A549 (cell line): ENCODE data around the gene FCN1. TPM values are rescaled to one million over a fixed set of nuclear protein-coding genes. Genes with fewer than 3 reads are reported as not detected.

Experiments
- ATAC-seq, 2 experiments: fragments of 200-7000 bp in 1 of 2; fragments of >200 bp in 1 of 2; cut with Nextera tagmentation in 1 of 2; cut with Tn5 transposase in 1 of 2; 3 replicates each; pipeline versions ENCODE4 v1.8.0 to v1.9.1; 2018 to 2020; ENCODE audit warnings: mild to moderate bottlenecking in 1 of 2, moderate library complexity in 1 of 2
- CTCF ChIA-PET: fragments of 300-600 bp; sonication (Branson Sonifier 250); formaldehyde crosslinking; extraction: SDS; loops from one replicate; lab custom pipeline; 2021; ENCODE audit warnings: antibody characterized with exemption, inconsistent platforms; lab: Yijun Ruan, JAX
- POLR2A ChIA-PET: fragments of 350-600 bp; formaldehyde crosslinking; extraction: SDS; loops from one replicate; lab custom pipeline; 2021; ENCODE audit warnings: antibody characterized with exemption, inconsistent platforms; lab: Yijun Ruan, JAX
- DNase-seq, 2 experiments: peaks; one replicate each; pipeline versions ENCODE4 v3.0.0 to v3.0.0-alpha.2; 2011 to 2016; ENCODE audit warnings: low read depth in 1 of 2, low spot score in 1 of 2
- FAIRE-seq: peaks from 2 replicates; lab custom pipeline; 2011; peaks lifted over from hg19 to GRCh38; lab: Jason Lieb, UNC
- H3K27ac ChIP-seq, 2 experiments: fragments of >200 bp; sonication (Bioruptor Twin); formaldehyde crosslinking; 3 replicates each; pipeline ENCODE4 v1.5.1; 2016 to 2017
- H3K4me1 ChIP-seq: fragments of >200 bp; sonication (Bioruptor Twin); formaldehyde crosslinking; 3 replicates; pipeline ENCODE4 v1.6.1; 2016
- H3K4me2 ChIP-seq: fragments of >200 bp; sonication (Bioruptor Twin); formaldehyde crosslinking; 3 replicates; pipeline ENCODE4 v1.6.1; 2016
- H3K4me3 ChIP-seq: fragments of >200 bp; sonication (Bioruptor Twin); formaldehyde crosslinking; 3 replicates; pipeline ENCODE4 v1.5.1; 2016
- H3K9me3 ChIP-seq: fragments of >200 bp; sonication (Bioruptor Twin); formaldehyde crosslinking; 3 replicates; pipeline ENCODE4 v1.6.1; 2016
- ATOH8 ChIP-seq: fragments of 250-450 bp; sonication (Bioruptor Pico); IDR thresholded peaks from 2 replicates; pipeline ENCODE4 v1.5.0; 2020; ENCODE audit warnings: low read depth, mild to moderate bottlenecking, moderate library complexity
- CBX2 ChIP-seq: fragments of 200-600 bp; sonication (generic); IDR thresholded peaks from 2 replicates; pipeline ENCODE4 v1.6.1; 2016; ENCODE audit warnings: low read depth, mild to moderate bottlenecking, borderline replicate concordance
- CEBPB ChIP-seq, 2 experiments: fragments of >200 bp in 1 of 2; sonication (Bioruptor Twin) in 1 of 2; formaldehyde crosslinking in 1 of 2; IDR thresholded peaks; 2 replicates each; pipeline ENCODE4 v1.6.1; 2012 to 2016
- CHD2 ChIP-seq: fragments of 150-350 bp; IDR thresholded peaks from 2 replicates; pipeline ENCODE4 v1.6.1; 2014; ENCODE audit warnings: low read length; ENCODE audit not compliant: partially characterized antibody
- E2F6 ChIP-seq: IDR thresholded peaks from 2 replicates; pipeline ENCODE4 v1.6.1; 2012; ENCODE audit warnings: low read depth, borderline replicate concordance
- EP300 ChIP-seq, 2 experiments: fragments of >200 bp; sonication (Bioruptor Twin); formaldehyde crosslinking; IDR thresholded peaks; 2 replicates in 1 of 2; 3 replicates in 1 of 2; pipeline ENCODE4 v1.6.1; 2016 to 2017
- ESRRA ChIP-seq: fragments of 150-350 bp; IDR thresholded peaks from 2 replicates; pipeline ENCODE4 v1.6.1; 2014; ENCODE audit warnings: mild to moderate bottlenecking, low read length, borderline replicate concordance
- FOSL2 ChIP-seq, 2 experiments: fragments of 450-650 bp in 1 of 2; fragments of >200 bp in 1 of 2; sonication (Bioruptor Twin) in 1 of 2; formaldehyde crosslinking; IDR thresholded peaks; 2 replicates each; pipeline versions ENCODE4 v1.5.0 to v1.6.1; 2016 to 2020; ENCODE audit warnings: mild to moderate bottlenecking in 1 of 2, moderate library complexity in 1 of 2
- GATA3 ChIP-seq: IDR thresholded peaks from 2 replicates; pipeline ENCODE4 v1.6.1; 2012; ENCODE audit warnings: borderline replicate concordance
- HES2 ChIP-seq: fragments of >200 bp; sonication (Bioruptor Twin); formaldehyde crosslinking; IDR thresholded peaks from 2 replicates; pipeline ENCODE4 v1.6.1; 2016
- HEYL ChIP-seq: fragments of 250-450 bp; sonication (Bioruptor Pico); IDR thresholded peaks from 2 replicates; pipeline ENCODE4 v1.8.0; 2021; ENCODE audit warnings: mild to moderate bottlenecking, moderate library complexity
- HMGXB4 ChIP-seq: fragments of 250-450 bp; sonication (Bioruptor Pico); IDR thresholded peaks from 2 replicates; pipeline ENCODE4 v1.5.0; 2021; ENCODE audit warnings: mild to moderate bottlenecking, moderate library complexity, borderline replicate concordance
- HOXA7 ChIP-seq: fragments of 250-450 bp; sonication (Bioruptor Pico); IDR thresholded peaks from 2 replicates; pipeline ENCODE4 v1.5.0; 2020; ENCODE audit warnings: mild to moderate bottlenecking, moderate library complexity
- HOXB13 ChIP-seq: fragments of 250-450 bp; sonication (Bioruptor Pico); IDR thresholded peaks from 2 replicates; pipeline ENCODE4 v1.5.0; 2020; ENCODE audit warnings: low read depth, mild to moderate bottlenecking, moderate library complexity
- JUN ChIP-seq, 2 experiments: fragments of >200 bp; sonication (Bioruptor Twin); formaldehyde crosslinking; IDR thresholded peaks; 2 replicates in 1 of 2; 3 replicates in 1 of 2; pipeline ENCODE4 v1.6.1; 2016 to 2017
- MAFK ChIP-seq: fragments of 450-650 bp; IDR thresholded peaks from 2 replicates; pipeline ENCODE4 v1.6.1; 2014; ENCODE audit not compliant: partially characterized antibody
- MAZ ChIP-seq: fragments of 150-350 bp; IDR thresholded peaks from 2 replicates; pipeline ENCODE4 v1.6.1; 2014; ENCODE audit warnings: antibody characterized with exemption, low read depth, low read length, borderline replicate concordance
- MYC ChIP-seq: IDR thresholded peaks from 2 replicates; pipeline ENCODE4 v1.6.1; 2012; ENCODE audit warnings: mild to moderate bottlenecking, inconsistent platforms, low read length, improper control_type of control experiment, borderline replicate concordance
- NR3C1 ChIP-seq: fragments of >200 bp; sonication (Bioruptor Twin); formaldehyde crosslinking; IDR thresholded peaks from 3 replicates; pipeline ENCODE4 v1.6.1; 2017
- PBX3 ChIP-seq: IDR thresholded peaks from 2 replicates; pipeline ENCODE4 v1.6.1; 2012
- POLR2AphosphoS2 ChIP-seq: conservative IDR thresholded peaks from 2 replicates; pipeline ENCODE4 v1.6.1; 2012; ENCODE audit warnings: low read length, improper control_type of control experiment, inconsistent platforms
- RARB ChIP-seq: fragments of 250-450 bp; sonication (Bioruptor Pico); IDR thresholded peaks from 2 replicates; pipeline ENCODE4 v1.8.0; 2021; ENCODE audit warnings: mild to moderate bottlenecking, moderate library complexity
- RFX5 ChIP-seq: fragments of 450-650 bp; IDR thresholded peaks from 2 replicates; pipeline ENCODE4 v1.7.1; 2014; ENCODE audit warnings: antibody characterized with exemption, mild to moderate bottlenecking, moderate library complexity
- RNF2 ChIP-seq: fragments of 200-600 bp; sonication (generic); IDR thresholded peaks from 2 replicates; pipeline ENCODE4 v1.6.1; 2016; ENCODE audit warnings: low read depth, mild to moderate bottlenecking, antibody characterized with exemption, moderate library complexity, borderline replicate concordance
- SMC3 ChIP-seq: fragments of >200 bp; sonication (Bioruptor Twin); formaldehyde crosslinking; IDR thresholded peaks from 3 replicates; pipeline ENCODE4 v1.6.1; 2018; ENCODE audit warnings: inconsistent platforms
- ZC3H11A ChIP-seq: fragments of 450-650 bp; IDR thresholded peaks from 2 replicates; pipeline ENCODE4 v1.6.1; 2014; ENCODE audit warnings: antibody characterized with exemption, mild to moderate bottlenecking
- ZFP36 ChIP-seq: fragments of 450-650 bp; IDR thresholded peaks from 2 replicates; pipeline ENCODE4 v1.6.1; 2014; ENCODE audit warnings: borderline replicate concordance; ENCODE audit not compliant: partially characterized antibody
- ZNF302 ChIP-seq: fragments of 250-450 bp; sonication (Bioruptor Pico); IDR thresholded peaks from 2 replicates; pipeline ENCODE4 v1.9.0; 2021; ENCODE audit warnings: inconsistent platforms, mild to moderate bottlenecking, moderate library complexity
- ZSCAN20 ChIP-seq: fragments of 250-450 bp; sonication (Bioruptor Pico); IDR thresholded peaks from 2 replicates; pipeline ENCODE4 v1.8.0; 2022; ENCODE audit warnings: mild to moderate bottlenecking, moderate library complexity
- WGBS: methylation state at CpG from one replicate; pipeline ENCODE4 v1.1.6; 2017; ENCODE audit errors: missing lambda C conversion rate; 5-methylcytosine and 5-hydroxymethylcytosine counted together
- polyA plus RNA-seq, 4 experiments: library from polyadenylated mRNA; depleted of rRNA in 3 of 4; stranded (reverse); fragments of >200 nt; fragmentation: RNase III in 1 of 4; extraction: RNeasy Plus Mini Kit Qiagen cat#74134 plus additional on column Dnase treatment in 1 of 4; gene quantifications; 2 replicates in 3 of 4; 3 replicates in 1 of 4; pipeline ENCODE4 v1.2.3, GENCODE V29; 2011 to 2017

FCN1 gene
- polyA plus RNA-seq, 2 of the 4 experiments (the other 2 are of a cell fraction): not detected

- H3K4me3 ChIP-seq: no peak overlapping the region
- no peaks in the 10 kb centered on the region for H3K9me3 ChIP-seq
- no peak for DNase-seq
- TF ChIP-seq ATOH8: no peak
- no peak for TF ChIP-seq RARB (CRISPR knock-in tag)
- no peak for TF ChIP-seq HOXB13 (CRISPR knock-in tag)
- no peak for TF ChIP-seq HES2
- no peak for TF ChIP-seq RFX5
- no peak for TF ChIP-seq HOXA7 (CRISPR knock-in tag)
- TF ChIP-seq SMC3: no peak
- no peak for TF ChIP-seq CBX2
- TF ChIP-seq CHD2: no peak
- TF ChIP-seq RNF2: no peak
- no peak for TF ChIP-seq MYC
- no peak for TF ChIP-seq HMGXB4
- no peak for TF ChIP-seq ZSCAN20 (CRISPR knock-in tag)
- TF ChIP-seq ZNF302: no peak
- TF ChIP-seq GATA3: no peak
- no peak for TF ChIP-seq MAZ
- no peak for TF ChIP-seq E2F6
- no peak for TF ChIP-seq EP300 (IDR thresholded peaks at IDR 0.05)
- TF ChIP-seq, all 56 proteins: peak for 0
- no peaks in the 10 kb centered on the region for H3K4me1 ChIP-seq
- POLR2A ChIA-PET: no interaction called here
- H3K4me2 ChIP-seq: no peak overlapping the region
- WGBS: 76% methylated on average over 9 of the region's 12 CpGs
- no peak for ATAC-seq
- no peak for FAIRE-seq
- CTCF ChIA-PET: no interaction called here
- H3K27ac ChIP-seq: no peak overlapping the region
These were observed 28.0 kb upstream of the FCN1 start for GRCh38 chr9:134945509-134946275.

GRCh38 chr9:134944916-134945315 is 27.2 kb upstream of the FCN1 start:
- POLR2A ChIA-PET: no interaction called here
- no peak overlapping the region for H3K4me2 ChIP-seq
- no peaks in the 10 kb centered on the region for H3K4me1 ChIP-seq
- no peak for FAIRE-seq
- H3K4me3 ChIP-seq: no peak overlapping the region
- no peak; a peak in 1 of 6 replicates for ATAC-seq
- DNase-seq: no peak
- 33% methylated on average over 14 of the region's 14 CpGs for WGBS
- CTCF ChIA-PET: no interaction called here
- H3K9me3 ChIP-seq: no peaks in the 10 kb centered on the region
- TF ChIP-seq ESRRA (no peak), CHD2 (no peak), CEBPB (IDR thresholded peaks at IDR 0.05) (no peak), ZNF302 (no peak), JUN (IDR thresholded peaks at IDR 0.05) (no peak), FOSL2 (IDR thresholded peaks at IDR 0.05) (no peak), FOSL2 (CRISPR knock-in tag; IDR thresholded peaks at IDR 0.05) (no peak), MYC (no peak), ZC3H11A (no peak), HES2 (no peak), HEYL (CRISPR knock-in tag) (no peak), PBX3 (no peak), E2F6 (no peak), MAFK (no peak), POLR2AphosphoS2 (no peak), ZFP36 (no peak), NR3C1 (no peak), RNF2 (no peak)
- no peak overlapping the region for H3K27ac ChIP-seq
